Panc1 (cell line): Measurements from ENCODE around the gene FERMT3. TPM values are rescaled to one million over a fixed set of nuclear protein-coding genes. Genes with fewer than 3 reads are reported as not detected.
A peak's percentile ranks its signal among the peaks of the same experiment; 100 is the strongest.

Experiments
- ATAC-seq: fragments of 200-7000 bp; cut with Tn5 transposase; 2 replicates; pipeline ENCODE4 v1.9.1; 2020; ENCODE audit warnings: mild to moderate bottlenecking, moderate library complexity
- BruUV-seq: library from RNA; stranded (reverse); fragments of 400-500 nt; replicated peaks from 2 replicates; lab custom pipeline; 2021; lab: Mats Ljungman, UMichigan
- CTCF ChIA-PET: fragments of 300-600 bp; sonication (Branson Sonifier 250); formaldehyde crosslinking; loops from one replicate; lab custom pipeline; 2022; ENCODE audit warnings: antibody characterized with exemption; lab: Charles Lee
- POLR2A ChIA-PET: fragments of 300-600 bp; sonication (Branson Sonifier 250); formaldehyde crosslinking; loops from one replicate; lab custom pipeline; 2022; ENCODE audit warnings: antibody characterized with exemption; lab: Charles Lee
- DNase-seq: peaks from one replicate; pipeline ENCODE4 v3.0.0-alpha.2; 2010; ENCODE audit warnings: low read depth, low spot score
- H3K27ac ChIP-seq: 2 replicates; pipeline ENCODE4 v1.5.1; 2011; ENCODE audit warnings: mild to moderate bottlenecking, low read length, inconsistent platforms
- H3K27me3 ChIP-seq: fragments of 200-500 bp; sonication (Bioruptor generic); 2 replicates; pipeline ENCODE4 v1.6.0; 2014; ENCODE audit warnings: low read length, inconsistent platforms; ENCODE audit not compliant: control insufficient read depth, insufficient read depth
- H3K36me3 ChIP-seq: fragments of 200-500 bp; sonication (Bioruptor generic); 2 replicates; pipeline ENCODE4 v1.5.1; 2014; ENCODE audit warnings: inconsistent platforms, mild to moderate bottlenecking, low read length, moderate library complexity; ENCODE audit not compliant: control insufficient read depth, insufficient read depth
- H3K4me1 ChIP-seq: 2 replicates; pipeline ENCODE4 v1.5.1; 2011; ENCODE audit warnings: inconsistent platforms, mild to moderate bottlenecking, low read length, moderate library complexity; ENCODE audit not compliant: control insufficient read depth, insufficient read depth
- H3K4me3 ChIP-seq, 2 experiments: 2 replicates each; pipeline ENCODE4 v1.5.1; 2011 to 2012; ENCODE audit warnings: low read depth in 2 of 2, low read length in 2 of 2, mild to moderate bottlenecking in 2 of 2, inconsistent platforms in 1 of 2, moderate library complexity in 1 of 2
- H3K9me3 ChIP-seq: fragments of 200-500 bp; sonication (Bioruptor generic); 2 replicates; pipeline ENCODE4 v1.5.1; 2014; ENCODE audit warnings: low read depth, mild to moderate bottlenecking, inconsistent platforms, low read length, moderate library complexity; ENCODE audit not compliant: control insufficient read depth, insufficient read depth
- POLR2AphosphoS5 ChIP-seq: IDR thresholded peaks from 2 replicates; pipeline ENCODE4 v1.6.1; 2012; ENCODE audit warnings: mild to moderate bottlenecking, low read depth, low read length, moderate library complexity
- SIN3A ChIP-seq: IDR thresholded peaks from 2 replicates; pipeline ENCODE4 v1.6.1; 2012; ENCODE audit warnings: low read depth, mild to moderate bottlenecking, low read length, moderate library complexity, borderline replicate concordance; ENCODE audit not compliant: insufficient read depth
- TCF7L2 ChIP-seq: IDR thresholded peaks from 2 replicates; pipeline ENCODE4 v1.6.1; 2011; ENCODE audit warnings: mild to moderate bottlenecking, low read depth, low read length, inconsistent platforms
- in situ Hi-C: cut with HindIII; loops from 2 replicates; pipeline ENCODE4 v1.10.0; 2016; ENCODE audit warnings: low sequenced_read_pairs, low pct_unique_long_range_greater_than_20kb
- intact Hi-C: fragments of 100-400 bp; cut with micrococcal nuclease; formaldehyde crosslinking; loops from one replicate; pipeline ENCODE4 v1.10.0; 2022; ENCODE audit not compliant: unreplicated experiment
- total RNA-seq: library from RNA; stranded (reverse); gene quantifications from one replicate; pipeline ENCODE4 v1.2.1, GENCODE V29; 2021; ENCODE audit not compliant: unreplicated experiment
- TF ChIP-seq, protein P1 (sequence below), 2 experiments: IDR thresholded peaks; 2 replicates each; pipeline ENCODE4 v1.6.1; 2011 to 2012; ENCODE audit warnings: low read depth in 2 of 2, control low read depth in 1 of 2, low read length in 1 of 2, mild to moderate bottlenecking in 1 of 2, moderate library complexity in 1 of 2; ENCODE audit not compliant: insufficient read depth in 1 of 2
- TF ChIP-seq, protein P2 (sequence below): fragments of 450-650 bp; IDR thresholded peaks from 2 replicates; pipeline ENCODE4 v1.5.1; 2017; ENCODE audit warnings: mild to moderate bottlenecking

Gene FERMT3
- total RNA-seq, 1 experiment from 2014 or later = 2.9 TPM

DNA sequence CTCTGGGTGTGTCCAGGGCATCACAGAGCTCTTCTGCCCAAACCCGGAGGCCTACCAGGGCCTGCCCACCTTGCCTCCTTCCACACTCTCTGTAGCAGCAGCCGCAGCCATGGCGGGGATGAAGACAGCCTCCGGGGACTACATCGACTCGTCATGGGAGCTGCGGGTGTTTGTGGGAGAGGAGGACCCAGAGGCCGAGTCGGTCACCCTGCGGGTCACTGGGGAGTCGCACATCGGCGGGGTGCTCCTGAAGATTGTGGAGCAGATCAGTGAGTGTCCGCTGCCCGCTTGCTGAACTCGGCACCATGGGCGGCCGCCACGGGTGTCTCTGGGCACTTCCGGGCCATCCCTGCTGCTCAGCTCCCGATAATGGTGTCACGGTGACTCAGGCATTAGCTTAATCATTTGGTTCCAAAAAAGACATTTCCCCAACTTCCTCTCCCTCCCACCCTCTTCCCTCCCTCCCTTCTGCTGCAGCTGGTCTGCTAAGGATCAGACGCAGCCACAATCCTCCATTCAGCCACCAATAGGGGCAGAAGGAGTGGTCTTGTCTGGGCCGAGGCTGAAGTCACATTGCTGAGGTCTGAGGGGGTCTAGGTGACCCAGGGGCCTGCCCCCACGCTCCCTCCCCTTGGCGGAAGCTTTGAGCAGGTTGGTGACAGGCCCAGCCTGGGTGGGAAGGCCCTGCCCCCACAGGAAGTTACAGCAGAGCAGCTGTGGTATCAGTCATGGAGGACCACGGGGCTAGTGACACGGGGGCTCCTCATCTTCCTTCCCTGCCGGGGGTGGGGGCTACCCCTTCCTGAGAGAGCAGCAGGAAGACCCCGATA, 950 bp downstream of the FERMT3 start:
- Histone ChIP-seq H3K27me3 (no peaks in the 10 kb centered on the region), H3K27ac (no peak overlapping the region), H3K4me1 (no peaks in the 10 kb centered on the region; the same call in 1 of the 2 replicates), H3K9me3 (no peaks in the 10 kb centered on the region), H3K36me3 (peaks cover 17% of the 10 kb centered on the region), H3K4me3 (no peak overlapping the region)
- ChIA-PET POLR2A (no interaction called here), CTCF (interaction anchor here (0.6 to 2.0 kb wide), 3 partner anchors 41 to 133 kb away, joined by 3 to 5 read pairs (median 5); no protein-coding TSS in a partner anchor)
- DNase-seq = no peak
- in situ Hi-C loops (no loop called here), intact Hi-C loops (no loop called here)
- BruUV-seq = no TSS peak
- TF ChIP-seq SIN3A = no peak
- no peak for TF ChIP-seq TCF7L2
- TF ChIP-seq, protein P1, sequence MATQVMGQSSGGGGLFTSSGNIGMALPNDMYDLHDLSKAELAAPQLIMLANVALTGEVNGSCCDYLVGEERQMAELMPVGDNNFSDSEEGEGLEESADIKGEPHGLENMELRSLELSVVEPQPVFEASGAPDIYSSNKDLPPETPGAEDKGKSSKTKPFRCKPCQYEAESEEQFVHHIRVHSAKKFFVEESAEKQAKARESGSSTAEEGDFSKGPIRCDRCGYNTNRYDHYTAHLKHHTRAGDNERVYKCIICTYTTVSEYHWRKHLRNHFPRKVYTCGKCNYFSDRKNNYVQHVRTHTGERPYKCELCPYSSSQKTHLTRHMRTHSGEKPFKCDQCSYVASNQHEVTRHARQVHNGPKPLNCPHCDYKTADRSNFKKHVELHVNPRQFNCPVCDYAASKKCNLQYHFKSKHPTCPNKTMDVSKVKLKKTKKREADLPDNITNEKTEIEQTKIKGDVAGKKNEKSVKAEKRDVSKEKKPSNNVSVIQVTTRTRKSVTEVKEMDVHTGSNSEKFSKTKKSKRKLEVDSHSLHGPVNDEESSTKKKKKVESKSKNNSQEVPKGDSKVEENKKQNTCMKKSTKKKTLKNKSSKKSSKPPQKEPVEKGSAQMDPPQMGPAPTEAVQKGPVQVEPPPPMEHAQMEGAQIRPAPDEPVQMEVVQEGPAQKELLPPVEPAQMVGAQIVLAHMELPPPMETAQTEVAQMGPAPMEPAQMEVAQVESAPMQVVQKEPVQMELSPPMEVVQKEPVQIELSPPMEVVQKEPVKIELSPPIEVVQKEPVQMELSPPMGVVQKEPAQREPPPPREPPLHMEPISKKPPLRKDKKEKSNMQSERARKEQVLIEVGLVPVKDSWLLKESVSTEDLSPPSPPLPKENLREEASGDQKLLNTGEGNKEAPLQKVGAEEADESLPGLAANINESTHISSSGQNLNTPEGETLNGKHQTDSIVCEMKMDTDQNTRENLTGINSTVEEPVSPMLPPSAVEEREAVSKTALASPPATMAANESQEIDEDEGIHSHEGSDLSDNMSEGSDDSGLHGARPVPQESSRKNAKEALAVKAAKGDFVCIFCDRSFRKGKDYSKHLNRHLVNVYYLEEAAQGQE (IDR thresholded peaks at IDR 0.05; ENCODE audit: insufficient read depth in 1 of 2, low read depth in 2 of 2, low read length in 1 of 2) = no peak
- no peak for TF ChIP-seq POLR2AphosphoS5
- TF ChIP-seq, protein P2, sequence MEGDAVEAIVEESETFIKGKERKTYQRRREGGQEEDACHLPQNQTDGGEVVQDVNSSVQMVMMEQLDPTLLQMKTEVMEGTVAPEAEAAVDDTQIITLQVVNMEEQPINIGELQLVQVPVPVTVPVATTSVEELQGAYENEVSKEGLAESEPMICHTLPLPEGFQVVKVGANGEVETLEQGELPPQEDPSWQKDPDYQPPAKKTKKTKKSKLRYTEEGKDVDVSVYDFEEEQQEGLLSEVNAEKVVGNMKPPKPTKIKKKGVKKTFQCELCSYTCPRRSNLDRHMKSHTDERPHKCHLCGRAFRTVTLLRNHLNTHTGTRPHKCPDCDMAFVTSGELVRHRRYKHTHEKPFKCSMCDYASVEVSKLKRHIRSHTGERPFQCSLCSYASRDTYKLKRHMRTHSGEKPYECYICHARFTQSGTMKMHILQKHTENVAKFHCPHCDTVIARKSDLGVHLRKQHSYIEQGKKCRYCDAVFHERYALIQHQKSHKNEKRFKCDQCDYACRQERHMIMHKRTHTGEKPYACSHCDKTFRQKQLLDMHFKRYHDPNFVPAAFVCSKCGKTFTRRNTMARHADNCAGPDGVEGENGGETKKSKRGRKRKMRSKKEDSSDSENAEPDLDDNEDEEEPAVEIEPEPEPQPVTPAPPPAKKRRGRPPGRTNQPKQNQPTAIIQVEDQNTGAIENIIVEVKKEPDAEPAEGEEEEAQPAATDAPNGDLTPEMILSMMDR = no peak
- no peak for ATAC-seq

DNA sequence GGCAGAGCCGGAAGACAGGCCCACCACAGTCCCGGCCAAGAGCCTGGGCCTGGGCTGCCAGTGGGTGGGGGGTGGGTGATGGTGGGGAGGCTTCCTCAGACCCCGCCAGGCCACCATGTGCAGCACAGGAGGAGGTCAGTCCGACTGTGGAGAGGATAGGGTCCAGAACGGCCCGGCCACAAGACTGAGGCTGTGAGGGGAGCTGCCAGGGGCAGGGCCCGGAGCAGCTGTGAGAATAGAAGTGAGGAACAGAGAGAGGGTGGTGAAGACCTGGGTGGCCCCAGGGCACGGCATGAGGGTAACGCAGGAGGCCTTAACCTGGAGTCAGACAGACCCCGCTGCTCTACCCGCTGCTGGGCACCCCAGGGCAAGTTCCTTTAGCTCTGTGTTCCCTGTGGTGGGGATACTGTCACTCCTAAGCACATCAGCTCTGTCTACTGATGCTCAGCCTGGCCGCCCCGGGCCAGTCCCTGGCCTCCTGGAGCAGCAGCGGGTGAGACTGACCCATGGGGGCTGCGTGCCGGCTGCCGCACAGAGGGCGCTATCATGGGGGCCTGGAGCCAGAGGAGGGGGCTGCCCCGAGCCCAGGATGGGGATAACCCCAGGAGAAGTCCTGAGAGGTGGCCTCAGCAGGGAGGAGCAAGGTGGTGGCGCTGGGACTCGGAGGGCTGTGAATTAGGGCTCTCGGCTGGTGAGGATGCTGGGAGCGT, 1.7 kb downstream of the FERMT3 start:
- Histone ChIP-seq H3K9me3 (no peaks in the 10 kb centered on the region), H3K4me3 (no peak overlapping the region), H3K27ac (no peak overlapping the region), H3K36me3 (peaks cover 10% of the 10 kb centered on the region), H3K27me3 (no peaks in the 10 kb centered on the region), H3K4me1 (no peaks in the 10 kb centered on the region; the same call in 1 of the 2 replicates)
- intact Hi-C loops = no loop called here
- ATAC-seq (peak; percentile 31; the same call in 1 of the 2 replicates), DNase-seq (no peak)
- no peak for TF ChIP-seq SIN3A
- TF ChIP-seq POLR2AphosphoS5 = no peak
- TF ChIP-seq, protein P2 = no peak
- TF ChIP-seq TCF7L2 = no peak
- TF ChIP-seq, protein P1 (IDR thresholded peaks at IDR 0.05; ENCODE audit: insufficient read depth in 1 of 2, low read depth in 2 of 2, low read length in 1 of 2) = no peak
- CTCF ChIA-PET = interaction anchor here (0.7 kb wide), 1 partner anchor 40 kb away, joined by 5 read pairs; no protein-coding TSS in a partner anchor
- POLR2A ChIA-PET = no interaction called here
- no TSS peak for BruUV-seq
- in situ Hi-C loops = no loop called here
